ENCODE results near the gene CNTNAP2.

Gene CNTNAP2

DNA sequence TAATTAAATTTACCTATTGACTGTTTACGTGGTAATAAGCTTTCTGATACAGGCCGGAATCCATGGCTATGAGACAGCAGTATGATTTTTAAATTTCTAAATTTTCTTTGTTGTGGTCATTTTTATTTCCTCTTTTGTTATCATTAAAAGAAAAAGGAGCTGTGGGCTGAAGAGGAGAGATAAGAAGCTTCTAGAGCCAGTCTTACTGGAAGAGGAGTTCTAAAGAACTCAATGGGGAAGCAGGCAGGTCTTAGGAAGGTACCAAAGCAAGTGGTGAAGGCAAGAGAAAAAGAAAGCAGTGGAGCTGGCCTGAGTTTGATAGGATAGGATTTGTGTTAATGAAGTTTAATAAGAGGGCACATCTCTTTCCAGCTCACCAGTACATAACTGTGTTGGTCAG lies 1187.8 kb downstream of the CNTNAP2 start:
- no peak overlapping the region for H3K9ac ChIP-seq (ENCODE audit: low read length)
- H4K12ac ChIP-seq (ENCODE audit: low read depth, low read length): no peak overlapping the region
- no peak overlapping the region for H3K4ac ChIP-seq (ENCODE audit: low read depth, low read length)
- H3K4me1 ChIP-seq (ENCODE audit: control insufficient read depth in 1 of 2, insufficient read depth in 2 of 2, low read length in 2 of 2): no peaks in the 10 kb centered on the region
- H3K36me3 ChIP-seq (ENCODE audit: control insufficient read depth in 1 of 2, insufficient read depth in 2 of 2, low read length in 2 of 2): no peaks in the 10 kb centered on the region
- H3K14ac ChIP-seq (ENCODE audit: low read length): no peak overlapping the region
- H4K8ac ChIP-seq (ENCODE audit: low read depth, low read length): no peak overlapping the region
- no peaks in the 10 kb centered on the region for H3K79me1 ChIP-seq (ENCODE audit: low read length)
- H4K91ac ChIP-seq (ENCODE audit: low read depth, low read length): no peak overlapping the region
- no peak overlapping the region for H3K23ac ChIP-seq (ENCODE audit: low read length)
- H2BK5ac ChIP-seq (ENCODE audit: low read depth, low read length, poor library complexity): no peak overlapping the region
- no peak overlapping the region for H3K4me3 ChIP-seq (ENCODE audit: low read depth, low read length)
- DNase-seq: no peak
- H3K27me3 ChIP-seq (ENCODE audit: insufficient read depth, low read length): no peaks in the 10 kb centered on the region
- H3K4me2 ChIP-seq (ENCODE audit: low read length): no peak overlapping the region
- no peak overlapping the region for H2AK5ac ChIP-seq (ENCODE audit: low read length)
- no peak overlapping the region for H2AFZ ChIP-seq (ENCODE audit: insufficient read depth, low read length, poor library complexity)
- no peak overlapping the region for H3K18ac ChIP-seq (ENCODE audit: low read length)
- H2BK120ac ChIP-seq (ENCODE audit: insufficient read depth, low read length, poor library complexity): no peak overlapping the region
- WGBS (ENCODE audit: extremely low coverage, insufficient coverage, insufficient read length): no CpG with 5 or more reads among the region's 2 CpGs
- H3K79me2 ChIP-seq (ENCODE audit: control insufficient read depth, insufficient read depth, low read length, poor library complexity): no peaks in the 10 kb centered on the region
- no peak overlapping the region for H2BK12ac ChIP-seq (ENCODE audit: low read length)
- no peaks in the 10 kb centered on the region for H3K9me3 ChIP-seq (ENCODE audit: insufficient read depth, low read depth, low read length)
- no peak overlapping the region for H3K27ac ChIP-seq (ENCODE audit: low read depth, low read length)

DNA sequence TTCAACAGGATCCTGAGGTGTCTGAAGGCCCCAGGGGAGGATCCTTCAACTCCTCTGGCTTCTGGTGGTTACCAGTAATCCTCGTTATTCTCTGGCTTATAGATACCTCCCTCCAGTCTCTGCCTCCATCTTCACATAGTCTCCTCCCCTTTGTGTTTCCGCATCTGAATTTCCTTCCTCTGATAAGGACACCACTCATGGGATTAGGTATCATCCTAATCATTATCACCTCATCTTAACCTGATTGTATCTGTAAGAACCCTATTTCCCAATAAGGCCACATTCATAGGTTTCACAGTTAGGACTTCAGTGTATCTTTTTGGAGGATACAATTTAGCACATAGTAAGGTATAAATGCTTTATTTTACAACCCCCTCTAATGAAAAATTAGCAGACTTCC lies 1189.2 kb downstream of the CNTNAP2 start:
- Histone ChIP-seq H4K91ac (ENCODE audit: low read depth, low read length) (no peak overlapping the region), H2BK12ac (ENCODE audit: low read length) (no peak overlapping the region), H3K18ac (ENCODE audit: low read length) (no peak overlapping the region), H3K27ac (ENCODE audit: low read depth, low read length) (no peak overlapping the region), H4K8ac (ENCODE audit: low read depth, low read length) (no peak overlapping the region), H3K4me1 (ENCODE audit: control insufficient read depth in 1 of 2, insufficient read depth in 2 of 2, low read length in 2 of 2) (no peaks in the 10 kb centered on the region), H3K36me3 (ENCODE audit: control insufficient read depth in 1 of 2, insufficient read depth in 2 of 2, low read length in 2 of 2) (no peaks in the 10 kb centered on the region), H3K27me3 (ENCODE audit: insufficient read depth, low read length) (no peaks in the 10 kb centered on the region), H2BK120ac (ENCODE audit: insufficient read depth, low read length, poor library complexity) (no peak overlapping the region), H3K9ac (ENCODE audit: low read length) (no peak overlapping the region), H3K9me3 (ENCODE audit: insufficient read depth, low read depth, low read length) (no peaks in the 10 kb centered on the region), H3K23ac (ENCODE audit: low read length) (no peak overlapping the region), H2BK5ac (ENCODE audit: low read depth, low read length, poor library complexity) (no peak overlapping the region), H3K79me2 (ENCODE audit: control insufficient read depth, insufficient read depth, low read length, poor library complexity) (no peaks in the 10 kb centered on the region), H3K4me2 (ENCODE audit: low read length) (no peak overlapping the region), H2AFZ (ENCODE audit: insufficient read depth, low read length, poor library complexity) (no peak overlapping the region), H3K14ac (ENCODE audit: low read length) (no peak overlapping the region), H4K12ac (ENCODE audit: low read depth, low read length) (no peak overlapping the region), H2AK5ac (ENCODE audit: low read length) (no peak overlapping the region), H3K4ac (ENCODE audit: low read depth, low read length) (no peak overlapping the region), H3K4me3 (ENCODE audit: low read depth, low read length) (no peak overlapping the region), H3K79me1 (ENCODE audit: low read length) (no peaks in the 10 kb centered on the region)
- DNase-seq: no peak
- no CpG with 5 or more reads among the region's 2 CpGs for WGBS (ENCODE audit: extremely low coverage, insufficient coverage, insufficient read length)

DNA sequence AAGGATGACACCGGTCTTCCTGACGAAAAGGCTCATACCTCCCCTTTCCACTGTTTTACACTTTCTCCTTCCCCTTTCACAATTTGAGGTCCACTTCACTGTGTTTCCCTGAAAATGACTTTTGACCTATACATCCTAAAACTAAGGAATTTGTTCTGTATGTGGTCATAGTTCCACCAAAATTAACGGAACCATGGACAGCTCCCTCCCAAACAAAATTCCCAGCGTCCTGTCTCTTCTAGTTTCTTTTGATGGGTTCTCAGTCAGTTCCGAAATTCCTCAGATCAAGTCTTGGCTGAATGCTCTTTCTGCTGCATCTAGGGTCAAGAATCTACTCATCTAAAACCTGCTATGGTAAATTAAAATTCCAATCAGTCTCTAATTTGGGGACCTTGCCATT lies 1191.9 kb downstream of the CNTNAP2 start:
- no peak overlapping the region for H4K91ac ChIP-seq (ENCODE audit: low read depth, low read length)
- no peak overlapping the region for H3K14ac ChIP-seq (ENCODE audit: low read length)
- no peak overlapping the region for H2BK120ac ChIP-seq (ENCODE audit: insufficient read depth, low read length, poor library complexity)
- no peak overlapping the region for H3K4me3 ChIP-seq (ENCODE audit: low read depth, low read length)
- H3K27me3 ChIP-seq (ENCODE audit: insufficient read depth, low read length): no peaks in the 10 kb centered on the region
- H4K8ac ChIP-seq (ENCODE audit: low read depth, low read length): no peak overlapping the region
- no peaks in the 10 kb centered on the region for H3K79me2 ChIP-seq (ENCODE audit: control insufficient read depth, insufficient read depth, low read length, poor library complexity)
- H3K9me3 ChIP-seq (ENCODE audit: insufficient read depth, low read depth, low read length): no peaks in the 10 kb centered on the region
- WGBS (ENCODE audit: extremely low coverage, insufficient coverage, insufficient read length): no CpG with 5 or more reads among the region's 5 CpGs
- no peaks in the 10 kb centered on the region for H3K36me3 ChIP-seq (ENCODE audit: control insufficient read depth in 1 of 2, insufficient read depth in 2 of 2, low read length in 2 of 2)
- H3K4me1 ChIP-seq (ENCODE audit: control insufficient read depth in 1 of 2, insufficient read depth in 2 of 2, low read length in 2 of 2): no peaks in the 10 kb centered on the region
- no peak overlapping the region for H3K4me2 ChIP-seq (ENCODE audit: low read length)
- H2BK12ac ChIP-seq (ENCODE audit: low read length): no peak overlapping the region
- no peak overlapping the region for H2AFZ ChIP-seq (ENCODE audit: insufficient read depth, low read length, poor library complexity)
- H3K18ac ChIP-seq (ENCODE audit: low read length): no peak overlapping the region
- no peak for DNase-seq
- H2BK5ac ChIP-seq (ENCODE audit: low read depth, low read length, poor library complexity): no peak overlapping the region
- H3K4ac ChIP-seq (ENCODE audit: low read depth, low read length): no peak overlapping the region
- H4K12ac ChIP-seq (ENCODE audit: low read depth, low read length): no peak overlapping the region
- H3K23ac ChIP-seq (ENCODE audit: low read length): no peak overlapping the region
- H3K9ac ChIP-seq (ENCODE audit: low read length): no peak overlapping the region
- H3K27ac ChIP-seq (ENCODE audit: low read depth, low read length): no peak overlapping the region
- H2AK5ac ChIP-seq (ENCODE audit: low read length): no peak overlapping the region
- no peaks in the 10 kb centered on the region for H3K79me1 ChIP-seq (ENCODE audit: low read length)

DNA sequence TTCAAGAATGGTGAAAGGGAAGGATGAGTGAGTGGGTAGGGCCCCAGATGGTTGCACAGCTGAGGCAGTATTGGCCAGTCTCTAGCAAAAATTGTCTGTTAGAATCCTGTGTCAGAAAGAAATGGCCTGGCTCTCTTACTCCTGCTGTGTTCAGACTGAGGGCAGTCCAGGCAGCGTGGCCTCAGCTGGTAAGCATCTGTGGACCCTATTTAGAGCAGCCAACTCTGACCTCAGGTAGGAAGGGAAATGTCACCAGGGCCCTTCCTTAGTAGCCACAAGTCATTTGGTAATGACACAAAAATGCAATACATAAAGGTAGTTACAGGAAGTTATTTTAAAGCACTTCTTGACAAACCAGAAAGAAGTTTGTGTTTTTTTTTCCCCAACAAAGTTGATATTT lies 1194.7 kb downstream of the CNTNAP2 start:
- H4K8ac ChIP-seq (ENCODE audit: low read depth, low read length): no peak overlapping the region
- H3K4me1 ChIP-seq (ENCODE audit: control insufficient read depth in 1 of 2, insufficient read depth in 2 of 2, low read length in 2 of 2): no peaks in the 10 kb centered on the region
- H3K79me2 ChIP-seq (ENCODE audit: control insufficient read depth, insufficient read depth, low read length, poor library complexity): no peaks in the 10 kb centered on the region
- no peaks in the 10 kb centered on the region for H3K36me3 ChIP-seq (ENCODE audit: control insufficient read depth in 1 of 2, insufficient read depth in 2 of 2, low read length in 2 of 2)
- DNase-seq: no peak
- no peak overlapping the region for H3K18ac ChIP-seq (ENCODE audit: low read length)
- H3K4me2 ChIP-seq (ENCODE audit: low read length): no peak overlapping the region
- no peak overlapping the region for H2AFZ ChIP-seq (ENCODE audit: insufficient read depth, low read length, poor library complexity)
- H3K9ac ChIP-seq (ENCODE audit: low read length): no peak overlapping the region
- no peak overlapping the region for H2AK5ac ChIP-seq (ENCODE audit: low read length)
- H3K14ac ChIP-seq (ENCODE audit: low read length): no peak overlapping the region
- no peaks in the 10 kb centered on the region for H3K79me1 ChIP-seq (ENCODE audit: low read length)
- H3K4me3 ChIP-seq (ENCODE audit: low read depth, low read length): no peak overlapping the region
- H2BK5ac ChIP-seq (ENCODE audit: low read depth, low read length, poor library complexity): no peak overlapping the region
- no peak overlapping the region for H4K91ac ChIP-seq (ENCODE audit: low read depth, low read length)
- WGBS (ENCODE audit: extremely low coverage, insufficient coverage, insufficient read length): no CpG with 5 or more reads among the region's 1 CpG
- no peaks in the 10 kb centered on the region for H3K9me3 ChIP-seq (ENCODE audit: insufficient read depth, low read depth, low read length)
- H2BK12ac ChIP-seq (ENCODE audit: low read length): no peak overlapping the region
- H3K27ac ChIP-seq (ENCODE audit: low read depth, low read length): no peak overlapping the region
- H4K12ac ChIP-seq (ENCODE audit: low read depth, low read length): no peak overlapping the region
- H3K23ac ChIP-seq (ENCODE audit: low read length): no peak overlapping the region
- H3K4ac ChIP-seq (ENCODE audit: low read depth, low read length): no peak overlapping the region
- no peak overlapping the region for H2BK120ac ChIP-seq (ENCODE audit: insufficient read depth, low read length, poor library complexity)
- H3K27me3 ChIP-seq (ENCODE audit: insufficient read depth, low read length): no peaks in the 10 kb centered on the region
